ENCODE results near the gene LDLRAD4.

The LDLRAD4 gene

DNA sequence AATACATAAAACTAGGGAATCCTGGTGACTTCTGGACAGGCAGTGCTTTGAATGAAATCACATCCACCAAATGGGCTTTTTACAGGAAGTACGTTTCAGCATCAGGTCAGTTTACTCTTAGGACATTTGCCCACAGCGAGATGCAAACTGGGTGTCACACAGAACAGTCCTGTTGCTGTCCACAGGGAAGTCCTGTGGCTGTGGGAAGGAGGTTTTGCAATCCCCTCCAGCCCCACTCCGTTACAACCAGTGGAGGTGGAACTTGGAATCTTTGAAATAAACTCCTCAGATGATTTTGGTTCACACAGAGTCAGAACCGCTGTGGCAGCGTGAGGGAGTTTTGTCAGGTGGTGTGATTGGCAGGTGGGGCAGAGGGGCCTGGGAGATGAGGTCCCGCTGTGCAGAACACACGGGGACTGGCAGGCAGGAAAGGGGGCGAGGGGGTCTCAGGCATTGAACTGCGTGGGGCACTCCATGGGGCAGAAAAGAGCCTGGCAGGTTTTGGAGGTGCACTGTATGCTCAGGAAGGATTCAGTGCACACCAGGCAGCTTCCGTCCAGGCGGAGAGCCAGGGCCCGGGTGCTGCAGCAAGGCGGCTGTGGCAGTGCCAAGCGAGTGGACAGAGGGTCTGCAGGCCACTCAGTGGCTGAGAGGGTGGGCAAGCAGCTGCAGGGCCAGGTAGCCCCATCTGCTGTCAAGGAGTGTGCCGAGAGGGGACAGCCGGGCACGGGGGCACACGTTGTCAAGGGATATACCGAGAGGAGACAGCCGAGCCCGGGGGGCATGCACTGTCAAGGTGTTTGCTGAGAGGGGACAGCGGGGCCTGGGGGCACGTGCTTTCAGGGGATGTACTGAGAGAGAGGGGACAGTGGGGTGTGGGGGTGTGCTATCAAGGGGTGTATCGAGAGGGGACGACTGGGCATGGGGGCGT is 148.7 kb downstream of the LDLRAD4 start:
- Histone ChIP-seq H3K4me3 (no peak overlapping the region), H3K9me3 (no peaks in the 10 kb centered on the region), H3K4me1 (no peaks in the 10 kb centered on the region), H3K36me3 (replicated peaks) (no peaks in the 10 kb centered on the region), H3K27me3 (ENCODE audit: low read depth) (no peaks in the 10 kb centered on the region)
- no peak for DNase-seq (ENCODE audit: low spot score in 2 of 2)
- in situ Hi-C loops (cut with MboI; ENCODE audit: low sequenced_read_pairs), result no loop called here

DNA sequence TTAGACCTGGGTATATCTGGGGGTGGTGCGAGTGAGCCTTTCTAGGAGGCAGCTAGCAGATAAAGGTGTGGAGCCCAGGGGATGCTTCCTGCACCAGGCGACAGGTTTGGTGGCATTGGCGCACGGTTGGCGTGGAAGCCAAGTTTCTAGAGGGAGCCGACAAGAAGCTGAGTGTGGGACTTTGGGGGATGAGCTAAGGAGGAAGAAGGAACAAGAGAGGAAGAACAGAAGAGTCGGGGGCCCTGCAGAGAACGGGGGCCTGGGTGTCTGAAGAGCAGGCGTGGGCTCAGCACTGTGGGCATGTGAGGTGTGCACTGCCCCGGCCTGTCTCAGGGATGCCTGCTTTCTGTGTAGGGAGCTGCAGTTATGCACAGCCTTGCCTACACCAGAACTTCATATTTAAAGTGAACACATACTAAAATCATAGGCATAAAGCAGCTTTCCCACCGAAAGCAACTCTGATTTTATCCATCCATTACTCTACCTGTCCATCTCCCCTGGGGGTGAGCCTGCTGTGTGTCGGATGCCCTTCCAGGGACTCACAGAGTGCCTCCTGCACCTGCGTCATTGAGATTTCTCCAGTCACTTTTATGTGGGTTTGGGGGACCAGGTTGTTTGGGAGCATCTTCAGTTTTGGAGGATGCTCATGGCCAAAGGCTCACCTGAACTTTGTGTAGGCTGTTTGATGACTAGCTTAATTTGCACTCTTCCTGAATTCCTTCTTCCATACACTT is 149.7 kb downstream of the LDLRAD4 start:
- Histone ChIP-seq H3K9me3 (no peaks in the 10 kb centered on the region), H3K4me3 (no peak overlapping the region), H3K4me1 (no peaks in the 10 kb centered on the region), H3K36me3 (replicated peaks) (no peaks in the 10 kb centered on the region), H3K27me3 (ENCODE audit: low read depth) (no peaks in the 10 kb centered on the region)
- in situ Hi-C loops (cut with MboI; ENCODE audit: low sequenced_read_pairs), result no loop called here
- DNase-seq (ENCODE audit: low spot score in 2 of 2), result no peak

DNA sequence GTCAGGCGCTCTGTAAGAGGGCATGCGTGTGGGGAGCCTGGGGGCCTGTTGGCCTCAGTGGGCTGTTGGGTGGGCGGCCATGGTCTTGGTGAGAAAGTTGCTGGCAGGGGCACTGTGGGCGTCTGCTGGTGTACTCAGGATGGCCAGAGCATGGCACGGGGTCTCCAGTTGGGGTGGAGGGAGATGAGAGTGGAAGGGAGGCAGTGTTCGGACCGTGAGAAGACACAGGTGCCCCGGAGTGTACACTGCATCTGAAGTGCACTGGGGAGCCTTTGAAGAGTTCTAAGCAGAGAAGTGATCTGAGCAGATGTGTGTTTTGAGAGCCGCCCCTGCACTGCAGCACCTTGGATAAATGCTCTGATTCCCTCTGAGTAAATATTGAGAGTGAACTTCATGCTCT is 150.8 kb downstream of the LDLRAD4 start:
- H3K4me3 ChIP-seq, result no peak overlapping the region
- in situ Hi-C loops (cut with MboI; ENCODE audit: low sequenced_read_pairs), result no loop called here

GRCh38 chr18:13369756-13370510 is 151.4 kb downstream of the LDLRAD4 start:
- Histone ChIP-seq H3K27me3 (ENCODE audit: low read depth) (no peaks in the 10 kb centered on the region), H3K4me1 (no peaks in the 10 kb centered on the region), H3K36me3 (replicated peaks) (no peaks in the 10 kb centered on the region), H3K4me3 (no peak overlapping the region), H3K9me3 (no peaks in the 10 kb centered on the region)
- no peak for DNase-seq (ENCODE audit: low spot score in 2 of 2)
- in situ Hi-C loops (cut with MboI; ENCODE audit: low sequenced_read_pairs), result no loop called here

More for the DNA sequence above, 150.8 kb downstream of the LDLRAD4 start:
- no peaks in the 10 kb centered on the region for H3K9me3 ChIP-seq
- DNase-seq (ENCODE audit: low spot score in 2 of 2), result no peak
- no peaks in the 10 kb centered on the region for H3K4me1 ChIP-seq
- H3K36me3 ChIP-seq (replicated peaks), result no peaks in the 10 kb centered on the region
- H3K27me3 ChIP-seq (ENCODE audit: low read depth), result no peaks in the 10 kb centered on the region

DNA sequence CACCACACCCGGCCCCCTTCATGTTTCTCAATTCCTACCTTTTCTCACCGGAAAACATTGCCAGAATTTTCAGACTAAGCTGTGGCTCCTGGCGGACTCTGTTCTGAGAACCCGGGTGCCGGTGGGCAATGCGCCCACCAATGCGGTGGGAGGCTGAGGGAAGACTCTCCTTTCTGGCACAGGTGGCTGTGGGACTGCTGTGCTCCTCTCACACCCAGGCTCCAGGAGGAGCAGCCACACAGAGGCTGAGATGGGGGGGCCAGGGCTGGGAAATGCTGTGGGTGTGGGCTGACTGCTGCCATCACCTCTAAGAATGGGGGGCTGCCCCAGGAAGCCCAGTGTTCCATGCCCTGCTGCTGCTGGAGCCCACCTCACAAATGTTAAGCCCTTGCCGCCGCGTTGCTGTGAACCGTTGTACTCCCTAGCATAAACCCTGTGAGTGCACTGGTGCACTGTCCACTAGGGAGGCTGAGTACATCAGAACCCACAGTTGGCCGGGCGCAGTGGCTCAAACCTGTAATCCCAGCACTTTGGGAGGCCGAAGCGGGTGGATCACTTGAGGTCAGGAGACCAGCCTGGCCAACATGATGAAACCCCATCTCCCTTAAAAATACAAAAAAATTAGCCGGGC is 152.6 kb downstream of the LDLRAD4 start:
- Histone ChIP-seq H3K9me3 (no peaks in the 10 kb centered on the region), H3K4me3 (no peak overlapping the region), H3K27me3 (ENCODE audit: low read depth) (no peaks in the 10 kb centered on the region), H3K36me3 (replicated peaks) (no peaks in the 10 kb centered on the region), H3K4me1 (no peaks in the 10 kb centered on the region)
- no peak for DNase-seq (ENCODE audit: low spot score in 2 of 2)
- in situ Hi-C loops (cut with MboI; ENCODE audit: low sequenced_read_pairs), result no loop called here

DNA sequence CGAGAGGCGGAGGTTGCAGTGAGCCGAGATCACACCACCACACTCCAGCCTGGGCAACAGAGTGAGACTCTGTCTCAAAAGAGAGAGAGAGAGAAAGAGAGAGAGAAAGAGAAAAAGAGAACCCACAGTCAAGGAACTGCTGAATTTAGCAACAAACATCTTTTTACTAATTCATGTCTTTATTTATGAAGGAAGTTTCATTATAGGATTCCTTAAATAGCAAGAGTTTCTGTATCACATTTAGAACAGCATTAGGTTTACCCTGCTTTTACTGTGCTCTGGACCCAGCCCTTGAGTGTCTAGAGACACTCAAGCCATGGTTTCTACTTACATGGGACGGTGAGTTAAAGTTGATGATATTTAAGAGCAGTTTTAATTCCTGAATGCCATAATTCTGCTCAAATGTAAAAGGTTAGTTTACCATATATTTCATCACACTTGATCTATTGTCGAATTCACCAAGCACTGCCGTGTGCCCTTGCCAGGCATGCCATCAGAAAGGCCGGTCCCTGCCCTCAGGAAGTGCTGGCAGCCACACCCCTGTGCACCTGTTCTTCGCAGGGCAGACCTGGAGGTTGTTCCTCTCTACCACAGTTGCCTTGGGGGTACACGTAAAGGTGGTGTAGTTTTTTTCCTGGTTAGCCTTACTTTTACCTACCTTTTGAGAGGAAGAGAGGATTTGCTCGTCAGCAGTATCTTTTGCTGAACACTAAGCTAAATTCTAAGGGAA is 153.3 kb downstream of the LDLRAD4 start:
- in situ Hi-C loops (cut with MboI; ENCODE audit: low sequenced_read_pairs), result no loop called here
- H3K9me3 ChIP-seq, result no peaks in the 10 kb centered on the region
- H3K36me3 ChIP-seq (replicated peaks), result no peaks in the 10 kb centered on the region
- H3K4me1 ChIP-seq, result no peaks in the 10 kb centered on the region
- H3K4me3 ChIP-seq, result no peak overlapping the region
- no peak for DNase-seq (ENCODE audit: low spot score in 2 of 2)
- no peaks in the 10 kb centered on the region for H3K27me3 ChIP-seq (ENCODE audit: low read depth)

- no peaks in the 10 kb centered on the region for H3K9me3 ChIP-seq
- in situ Hi-C loops (cut with MboI; ENCODE audit: low sequenced_read_pairs), result no loop called here
- H3K36me3 ChIP-seq (replicated peaks), result no peaks in the 10 kb centered on the region
- DNase-seq (ENCODE audit: low spot score in 2 of 2), result no peak
- no peak overlapping the region for H3K4me3 ChIP-seq
- H3K4me1 ChIP-seq, result no peaks in the 10 kb centered on the region
- no peaks in the 10 kb centered on the region for H3K27me3 ChIP-seq (ENCODE audit: low read depth)
Measured at GRCh38 chr18:13372531-13372951, 154.0 kb downstream of the LDLRAD4 start.

DNA sequence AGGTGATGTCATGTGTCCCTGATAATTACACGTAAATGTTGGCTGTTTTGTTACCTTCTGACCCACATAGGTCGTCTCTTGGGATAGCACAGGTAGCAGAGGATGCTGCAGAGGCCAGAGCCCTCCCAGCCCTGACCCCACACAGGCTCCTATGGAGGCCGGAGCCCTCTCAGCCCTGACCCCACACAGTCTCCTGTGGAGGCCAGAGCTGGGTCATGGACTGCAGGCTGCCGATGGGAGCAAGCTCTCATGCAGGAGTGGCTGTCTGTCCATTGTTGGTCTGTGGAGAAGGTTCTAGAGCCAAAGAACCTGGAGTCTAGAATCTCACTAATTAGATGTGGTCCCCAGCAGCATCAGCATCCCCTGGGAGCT is 155.5 kb downstream of the LDLRAD4 start:
- Histone ChIP-seq H3K36me3 (replicated peaks) (no peaks in the 10 kb centered on the region), H3K4me1 (no peaks in the 10 kb centered on the region), H3K4me3 (no peak overlapping the region), H3K9me3 (no peaks in the 10 kb centered on the region), H3K27me3 (ENCODE audit: low read depth) (no peaks in the 10 kb centered on the region)
- in situ Hi-C loops (cut with MboI; ENCODE audit: low sequenced_read_pairs), result no loop called here
- no peak for DNase-seq (ENCODE audit: low spot score in 2 of 2)

GRCh38 chr18:13374468-13375301 is 156.1 kb downstream of the LDLRAD4 start:
- no peaks in the 10 kb centered on the region for H3K36me3 ChIP-seq (replicated peaks)
- in situ Hi-C loops (cut with MboI; ENCODE audit: low sequenced_read_pairs), result no loop called here
- no peaks in the 10 kb centered on the region for H3K9me3 ChIP-seq
- no peak for DNase-seq (ENCODE audit: low spot score in 2 of 2)
- H3K27me3 ChIP-seq (ENCODE audit: low read depth), result no peaks in the 10 kb centered on the region
- H3K4me3 ChIP-seq, result no peak overlapping the region
- H3K4me1 ChIP-seq, result no peaks in the 10 kb centered on the region

DNA sequence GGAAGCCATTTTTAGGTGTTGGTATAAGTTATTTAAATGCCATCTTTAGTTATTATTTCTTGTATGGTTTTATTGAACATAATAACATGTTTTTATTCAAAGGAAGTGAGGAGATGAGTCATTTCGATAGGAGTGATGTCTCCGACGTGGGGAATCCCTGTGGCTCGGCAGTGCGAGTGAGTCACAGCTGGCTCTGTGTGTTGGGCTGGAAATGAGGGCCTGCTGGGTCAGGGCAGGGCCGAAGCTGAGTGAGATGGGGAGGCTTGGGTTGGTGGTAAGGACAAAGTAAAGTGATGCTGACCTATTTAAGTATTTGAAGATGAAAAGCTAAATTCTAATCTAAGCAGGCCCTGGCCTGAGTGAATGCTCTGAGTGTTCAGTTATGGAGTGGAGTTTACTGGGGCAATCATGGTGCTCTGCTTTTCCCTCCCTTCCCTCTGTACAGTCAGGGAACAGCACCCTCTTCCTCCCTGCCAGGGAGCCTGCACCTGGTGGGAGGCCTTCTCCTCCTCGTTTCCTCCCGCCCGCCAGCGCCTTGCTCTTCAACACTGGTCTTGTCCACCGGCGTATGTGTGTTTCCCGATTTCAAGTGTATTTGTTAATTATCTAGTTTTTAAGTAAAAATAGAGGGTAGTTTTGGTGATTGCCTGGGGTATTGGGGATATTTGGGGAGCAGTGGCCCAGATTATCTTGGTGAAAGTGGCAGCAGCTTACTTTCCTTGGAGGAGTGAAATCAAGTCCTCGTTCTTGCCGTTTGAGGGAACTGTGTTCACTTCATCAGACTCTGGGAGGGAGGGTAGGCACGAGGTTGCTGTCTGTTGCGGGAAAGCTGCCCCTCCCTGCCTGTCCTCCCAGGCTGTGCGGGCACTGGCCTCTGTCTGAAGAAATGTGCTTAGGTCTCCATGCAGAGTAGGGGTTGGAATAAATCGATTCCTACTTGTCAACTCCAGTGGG is 157.0 kb downstream of the LDLRAD4 start:
- no peaks in the 10 kb centered on the region for H3K4me1 ChIP-seq
- in situ Hi-C loops (cut with MboI; ENCODE audit: low sequenced_read_pairs), result no loop called here
- no peaks in the 10 kb centered on the region for H3K9me3 ChIP-seq
- H3K36me3 ChIP-seq (replicated peaks), result no peaks in the 10 kb centered on the region
- no peak for DNase-seq (ENCODE audit: low spot score in 2 of 2)
- no peak overlapping the region for H3K4me3 ChIP-seq
- H3K27me3 ChIP-seq (ENCODE audit: low read depth), result no peaks in the 10 kb centered on the region

DNA sequence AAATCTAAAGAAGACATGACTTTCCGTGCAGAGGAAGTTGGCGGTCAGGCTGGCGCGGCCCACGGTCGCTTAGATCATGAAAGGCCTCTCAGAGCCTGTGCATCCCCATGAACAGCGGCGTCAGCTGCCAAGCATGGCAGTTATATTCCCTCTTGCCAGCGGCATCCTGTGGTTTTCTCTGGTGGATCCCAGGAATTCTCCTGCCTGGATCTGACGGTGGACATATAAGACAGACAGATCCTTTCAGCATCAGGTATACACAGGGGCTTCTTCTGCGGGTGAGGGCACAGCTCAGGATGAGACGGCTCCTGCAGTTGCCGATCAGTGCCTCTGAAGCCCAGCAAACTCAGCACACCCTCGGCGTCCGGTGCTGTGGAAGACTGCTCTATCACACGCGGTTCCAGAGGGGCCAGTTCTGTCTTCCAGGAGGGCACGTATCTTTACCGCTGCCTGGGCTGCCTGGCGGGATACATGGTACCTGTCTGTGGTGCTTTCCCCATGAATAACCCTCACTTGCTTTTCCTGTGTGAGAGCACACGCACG is 157.8 kb downstream of the LDLRAD4 start:
- DNase-seq (ENCODE audit: low spot score in 2 of 2), result no peak
- H3K4me1 ChIP-seq, result no peaks in the 10 kb centered on the region
- no peak overlapping the region for H3K4me3 ChIP-seq
- H3K36me3 ChIP-seq (replicated peaks), result no peaks in the 10 kb centered on the region
- H3K27me3 ChIP-seq (ENCODE audit: low read depth), result no peaks in the 10 kb centered on the region
- in situ Hi-C loops (cut with MboI; ENCODE audit: low sequenced_read_pairs), result no loop called here
- H3K9me3 ChIP-seq, result no peaks in the 10 kb centered on the region

Measured in HAP-1 (cell line).